HepG2 (cell line): ENCODE data around the gene VWA1. TPM values are rescaled to one million over a fixed set of nuclear protein-coding genes. Genes with fewer than 3 reads are reported as not detected.
"Not testable (repeated sequence)": the region's sequence is repeated elsewhere in the genome, so short reads cannot be mapped to it uniquely, and the experiment has no call there.

ENCODE experiments used
- ATAC-seq: fragments of 200-7000 bp; cut with Tn5 transposase; 3 replicates; pipeline ENCODE4 v1.9.1; 2020; ENCODE audit warnings: mild to moderate bottlenecking, moderate library complexity
- BruUV-seq: library from RNA; stranded (reverse); fragments of 400-500 nt; replicated peaks from 2 replicates; lab custom pipeline; 2021; lab: Mats Ljungman, UMichigan
- CTCF ChIA-PET: fragments of 300-600 bp; formaldehyde crosslinking; extraction: SDS; loops from one replicate; lab custom pipeline; 2021; ENCODE audit warnings: low total read pairs, inconsistent platforms, low intra/inter-chr PET ratio; lab: Yijun Ruan, JAX
- POLR2A ChIA-PET: fragments of 350-600 bp; sonication (Branson Sonifier 250); formaldehyde crosslinking; loops from one replicate; lab custom pipeline; 2020; ENCODE audit warnings: antibody characterized with exemption, inconsistent platforms; lab: Yijun Ruan, JAX
- DNase-seq: peaks from one replicate; pipeline ENCODE4 v3.0.0-alpha.2; 2015; ENCODE audit warnings: low spot score
- FAIRE-seq: peaks from 3 replicates; lab custom pipeline; 2011; peaks lifted over from hg19 to GRCh38; lab: Jason Lieb, UNC
- H2AFZ ChIP-seq: one replicate; pipeline ENCODE4 v1.6.1; 2011; ENCODE audit warnings: low read length, inconsistent platforms
- H3K27ac ChIP-seq: fragments of 300-600 bp; 3 replicates; pipeline ENCODE4 v1.8.0; 2011; ENCODE audit warnings: mixed run types, mild to moderate bottlenecking, mixed read lengths, low read length, inconsistent platforms; ENCODE audit not compliant: insufficient read depth; ENCODE audit errors: extremely low read length
- H3K27me3 ChIP-seq, 2 experiments: fragments of 200-600 bp in 1 of 2; 2 replicates in 1 of 2; 3 replicates in 1 of 2; pipeline versions ENCODE4 v1.6.0 to v1.8.0; 2011; ENCODE audit warnings: low read length in 2 of 2, mild to moderate bottlenecking in 2 of 2, moderate library complexity in 2 of 2, inconsistent platforms in 1 of 2; ENCODE audit not compliant: insufficient read depth in 2 of 2, control insufficient read depth in 1 of 2
- H3K36me3 ChIP-seq, 2 experiments: fragments of 200-600 bp in 1 of 2; replicated peaks in 1 of 2; 2 replicates in 1 of 2; 3 replicates in 1 of 2; pipeline versions ENCODE4 v1.5.1 to v1.8.0; 2011; ENCODE audit warnings: low read length in 2 of 2, inconsistent platforms in 1 of 2; ENCODE audit not compliant: insufficient read depth in 2 of 2, control insufficient read depth in 1 of 2
- H3K4me1 ChIP-seq: 2 replicates; pipeline ENCODE4 v1.5.1; 2012; ENCODE audit warnings: low read length, inconsistent platforms; ENCODE audit not compliant: insufficient read depth
- H3K4me2 ChIP-seq: 2 replicates; pipeline ENCODE4 v1.6.0; 2011; ENCODE audit warnings: low read depth, low read length, inconsistent platforms
- H3K4me3 ChIP-seq, 3 experiments: fragments of 200-600 bp in 1 of 3; sonication (generic), shearing (Covaris generic) in 1 of 3; replicated peaks in 1 of 3; 2 replicates each; pipeline ENCODE4 v1.5.1; 2011 to 2016; ENCODE audit warnings: low read length in 3 of 3, inconsistent platforms in 2 of 3, low read depth in 2 of 3, mild to moderate bottlenecking in 2 of 3, control low read depth in 1 of 3, mixed read lengths in 1 of 3; ENCODE audit not compliant: insufficient read depth in 1 of 3
- H3K79me2 ChIP-seq: one replicate; pipeline ENCODE4 v1.6.1; 2011; ENCODE audit warnings: low read length, inconsistent platforms; ENCODE audit not compliant: insufficient read depth
- H3K9ac ChIP-seq: 2 replicates; pipeline ENCODE4 v1.6.0; 2011; ENCODE audit warnings: mild to moderate bottlenecking, low read depth, low read length, inconsistent platforms; ENCODE audit not compliant: insufficient read depth
- H3K9me3 ChIP-seq: 2 replicates; pipeline ENCODE4 v1.5.1; 2012; ENCODE audit warnings: mild to moderate bottlenecking, low read length
- H4K20me1 ChIP-seq: 2 replicates; pipeline ENCODE4 v1.6.0; 2011; ENCODE audit warnings: inconsistent platforms, mild to moderate bottlenecking, low read length, moderate library complexity; ENCODE audit not compliant: insufficient read depth
- RXRB ChIP-seq: IDR thresholded peaks from 2 replicates; pipeline ENCODE4 v1.6.1; 2016; ENCODE audit warnings: borderline replicate concordance, missing genetic modification reagents, missing compliant biosample characterization
- ZBTB33 ChIP-seq: sonication (generic); formaldehyde crosslinking; IDR thresholded peaks from 2 replicates; pipeline ENCODE4 v1.4.0; 2020; ENCODE audit warnings: missing genetic modification reagents
- ZKSCAN1 ChIP-seq: fragments of 150-350 bp; IDR thresholded peaks from 2 replicates; pipeline ENCODE4 v1.6.1; 2014; ENCODE audit warnings: low read length
- ZNF331 ChIP-seq: sonication (generic); formaldehyde crosslinking; IDR thresholded peaks from 2 replicates; pipeline ENCODE4 v1.4.0; 2020; ENCODE audit warnings: missing genetic modification reagents
- WGBS: methylation state at CpG from one replicate; pipeline ENCODE4 v1.1.6; 2017; ENCODE audit warnings: low lambda C conversion rate; 5-methylcytosine and 5-hydroxymethylcytosine counted together
- in situ Hi-C: cut with HindIII; loops from 2 replicates; pipeline ENCODE4 v1.10.0; 2017; ENCODE audit warnings: low pct_unique_long_range_greater_than_20kb; ENCODE audit not compliant: extremely low pct_ligation_motif_present
- intact Hi-C: fragments of 100-400 bp; cut with micrococcal nuclease; formaldehyde crosslinking; loops from one replicate; pipeline ENCODE4 v1.10.0; 2022; ENCODE audit not compliant: unreplicated experiment
- polyA plus RNA-seq, 8 experiments: library from polyadenylated mRNA; depleted of rRNA in 3 of 8; stranded (reverse) in 7 of 8; unstranded in 1 of 8; fragments of >200 nt; fragmentation: Illumina TruSeq in 4 of 8; extraction: Trizol in 4 of 8; gene quantifications; 2 replicates each; pipeline versions ENCODE4 v1.2.1 to v1.2.3, GENCODE V29; 2011 to 2016; ENCODE audit warnings: low read depth in 4 of 8, missing spikeins in 1 of 8, mixed read lengths in 1 of 8; ENCODE audit not compliant: insufficient read depth in 1 of 8
- total RNA-seq, 5 experiments: library from RNA; depleted of rRNA; stranded (reverse); fragments of >200 nt; fragmentation: Illumina TruSeq; extraction: Trizol; gene quantifications; 2 replicates each; pipeline ENCODE4 v1.2.3, GENCODE V29; 2016; ENCODE audit warnings: low read depth in 1 of 5

Gene VWA1
- total and polyA plus RNA-seq, 2 of the 13 experiments (the other 11 are each of a cell fraction or from before 2014, with no cell fraction given) = 40.9 to 57.5 TPM

- H3K9ac ChIP-seq, H3K79me2 ChIP-seq, H2AFZ ChIP-seq, FAIRE-seq, H3K4me3 ChIP-seq, H3K4me2 ChIP-seq, CTCF ChIA-PET, H3K9me3 ChIP-seq, H3K27ac ChIP-seq, intact Hi-C loops, in situ Hi-C loops, H4K20me1 ChIP-seq, DNase-seq, BruUV-seq, H3K36me3 ChIP-seq, ATAC-seq: not testable (repeated sequence)
- 37% methylated on average over 8 of the region's 8 CpGs for WGBS
- peaks cover 20% of the 10 kb centered on the region for H3K4me1 ChIP-seq
- H3K27me3 ChIP-seq = peaks cover 6 to 20% of the 10 kb centered on the region in 2 experiments
- POLR2A ChIA-PET = interaction anchor here (1.5 to 1.9 kb wide), 2 partner anchors 10 to 15 kb away, joined by 3 to 5 read pairs; no protein-coding TSS in a partner anchor
Measured at GRCh38 chr1:1452365-1452739, 16.9 kb downstream of the VWA1 start.

GRCh38 chr1:1452882-1453281 is 17.4 kb downstream of the VWA1 start:
- in situ Hi-C loops = no loop called here
- BruUV-seq = no TSS peak

GRCh38 chr1:1454286-1455056 is 19.0 kb downstream of the VWA1 start:
- H3K4me3 ChIP-seq, H4K20me1 ChIP-seq, DNase-seq, H3K9me3 ChIP-seq, H3K4me1 ChIP-seq, H2AFZ ChIP-seq, H3K36me3 ChIP-seq, in situ Hi-C loops, H3K79me2 ChIP-seq, BruUV-seq, FAIRE-seq, CTCF ChIA-PET, ATAC-seq, H3K27ac ChIP-seq, intact Hi-C loops, H3K9ac ChIP-seq, H3K4me2 ChIP-seq: not testable (repeated sequence)
- 61% methylated on average over 16 of the region's 41 CpGs for WGBS
- H3K27me3 ChIP-seq = peaks cover 3 to 12% of the 10 kb centered on the region in 2 experiments; a peak in 4 of 5 replicates
- POLR2A ChIA-PET = interaction anchor here (0.7 kb wide), 1 partner anchor 106 kb away, joined by 3 read pairs; no protein-coding TSS in a partner anchor

More at GRCh38 chr1:1452882-1453281, 17.4 kb downstream of the VWA1 start:
- TF ChIP-seq ZBTB33 (CRISPR knock-in tag) (peak; percentile 62; the same call in 1 of the 2 replicates), ZKSCAN1 (peak; percentile 77), ZNF331 (CRISPR knock-in tag) (no peak), RXRB (CRISPR knock-in tag) (0 out of 2 replicates have a peak, but pooled peaks have one; percentile 20)
- H3K79me2 ChIP-seq = no peaks in the 10 kb centered on the region
- ChIA-PET CTCF (no interaction called here), POLR2A (interaction anchor here (0.7 to 1.9 kb wide), 3 partner anchors 9 to 19 kb away, joined by 3 to 5 read pairs (median 3); no protein-coding TSS in a partner anchor)
- H3K27me3 ChIP-seq = peaks cover 6 to 20% of the 10 kb centered on the region in 2 experiments
- peaks cover 20% of the 10 kb centered on the region for H3K4me1 ChIP-seq
- H3K4me2 ChIP-seq = no peak overlapping the region
- no peak overlapping the region for H2AFZ ChIP-seq
- WGBS = 74% methylated on average over 12 of the region's 16 CpGs
- no peak overlapping the region for H3K4me3 ChIP-seq
- no peak overlapping the region for H3K9ac ChIP-seq
- no peak overlapping the region for H3K27ac ChIP-seq
- no peaks in the 10 kb centered on the region for H3K36me3 ChIP-seq
- DNase-seq (no peak), ATAC-seq (no peak), FAIRE-seq (no peak)
- H4K20me1 ChIP-seq = no peaks in the 10 kb centered on the region
- no peaks in the 10 kb centered on the region for H3K9me3 ChIP-seq
- intact Hi-C loops = no loop called here
